ENCODE results near the gene PHLPP1. TPM values are rescaled to one million over a fixed set of nuclear protein-coding genes. Genes with fewer than 3 reads are reported as not detected.

Gene PHLPP1
- total and polyA plus RNA-seq, 2 donors from 2014 or later, result 2.9 to 13.0 TPM

- intact Hi-C loops (cut with DNase I), result no loop called here
- H3K4me3 ChIP-seq (ENCODE audit: low read length in 3 of 3), result no peak overlapping the region
- no peaks in the 10 kb centered on the region for H3K9me3 ChIP-seq (ENCODE audit: control insufficient read depth in 2 of 3, insufficient read depth in 1 of 3, low read length in 3 of 3)
- no peaks in the 10 kb centered on the region for H3K4me1 ChIP-seq (ENCODE audit: control insufficient read depth in 2 of 3, insufficient read depth in 2 of 3, low read depth in 1 of 3, low read length in 3 of 3)
- H3K36me3 ChIP-seq (ENCODE audit: control insufficient read depth in 2 of 3, insufficient read depth in 3 of 3, low read length in 3 of 3), result no peaks in the 10 kb centered on the region
- peak in 4 of 5 donors; percentile 37 to 62 (median 48) for DNase-seq
- TF ChIP-seq CTCF (IDR thresholded peaks at IDR 0.05; ENCODE audit: borderline replicate concordance, extremely low read depth, insufficient read depth), result peak; percentile 15
- H3K27me3 ChIP-seq (ENCODE audit: control insufficient read depth, insufficient read depth, low read length), result no peaks in the 10 kb centered on the region
- H3K27ac ChIP-seq (ENCODE audit: low read depth in 2 of 2, low read length in 2 of 2), result no peak overlapping the region
- no peak overlapping the region for H3K9ac ChIP-seq (ENCODE audit: low read length in 3 of 3)
- FAIRE-seq, result no peak
Measured at GRCh38 chr18:63025251-63026090, 310.1 kb downstream of the PHLPP1 start.

GRCh38 chr18:63028380-63028779 is 313.0 kb downstream of the PHLPP1 start:
- H3K4me3 ChIP-seq (ENCODE audit: low read length in 3 of 3), result no peak overlapping the region
- no peaks in the 10 kb centered on the region for H3K4me1 ChIP-seq (ENCODE audit: control insufficient read depth in 2 of 3, insufficient read depth in 2 of 3, low read depth in 1 of 3, low read length in 3 of 3)
- no peak for TF ChIP-seq CTCF (IDR thresholded peaks at IDR 0.05; ENCODE audit: borderline replicate concordance, extremely low read depth, insufficient read depth)
- no peaks in the 10 kb centered on the region for H3K36me3 ChIP-seq (ENCODE audit: control insufficient read depth in 2 of 3, insufficient read depth in 3 of 3, low read length in 3 of 3)
- no peak overlapping the region for H3K9ac ChIP-seq (ENCODE audit: low read length in 3 of 3)
- DNase-seq (no peak), FAIRE-seq (no peak)
- H3K9me3 ChIP-seq (ENCODE audit: control insufficient read depth in 2 of 3, insufficient read depth in 1 of 3, low read length in 3 of 3), result no peaks in the 10 kb centered on the region
- H3K27me3 ChIP-seq (ENCODE audit: control insufficient read depth, insufficient read depth, low read length), result no peaks in the 10 kb centered on the region
- intact Hi-C loops (cut with DNase I), result no loop called here
- H3K27ac ChIP-seq (ENCODE audit: low read depth in 2 of 2, low read length in 2 of 2), result no peak overlapping the region

Other genes starting within 250 kb of the PHLPP1 start
- gene ZCCHC2, start 192.5 kb upstream of the PHLPP1 start, total RNA-seq, result 22.1 TPM
- gene ZCCHC2, start 192.5 kb upstream of the PHLPP1 start, polyA plus RNA-seq (ENCODE audit: insufficient read depth, low read depth, low replicate concordance), result 5.5 TPM

Measured in kidney (tissue), 14 donors.